Measurements from ENCODE around the gene MADD.

DNA sequence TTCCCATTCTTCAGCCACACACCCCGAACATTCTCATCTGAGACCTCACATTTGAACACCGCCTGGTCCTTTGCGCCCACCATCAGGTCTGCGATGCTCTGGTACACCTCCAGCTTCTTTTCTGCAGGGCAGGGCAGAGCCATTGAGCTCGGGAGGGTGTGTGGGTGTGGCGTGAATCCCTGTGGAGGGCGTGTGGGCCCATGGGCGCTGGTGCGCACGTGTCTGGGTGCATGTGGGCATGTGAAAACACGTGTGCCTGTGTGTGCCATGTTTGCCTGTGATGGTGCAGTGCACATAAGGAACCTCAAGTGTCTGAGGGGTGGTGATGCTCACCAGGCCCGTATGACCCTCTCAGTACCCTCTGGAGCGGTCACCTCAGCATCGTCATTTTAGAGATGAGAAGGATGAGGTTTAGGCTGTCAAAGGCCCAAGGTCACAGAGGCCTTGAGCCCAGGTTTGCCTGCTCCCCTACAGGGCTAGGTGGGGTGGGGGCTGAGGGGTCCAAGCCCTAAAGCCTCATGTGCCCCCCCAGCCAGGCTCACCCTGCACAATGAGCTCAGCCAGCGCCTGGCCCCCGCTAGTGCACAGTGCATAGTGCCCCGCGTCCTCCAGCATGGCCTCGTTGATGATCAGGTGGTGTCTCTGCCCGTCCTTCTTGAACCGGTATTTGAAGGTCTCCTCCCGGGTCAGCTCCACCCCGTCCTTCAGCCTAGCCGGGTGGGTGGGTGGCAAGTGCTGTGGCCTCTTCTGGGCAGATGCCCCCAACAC is 72.3 kb downstream of the MADD start:
- TF ChIP-seq, protein P1, sequence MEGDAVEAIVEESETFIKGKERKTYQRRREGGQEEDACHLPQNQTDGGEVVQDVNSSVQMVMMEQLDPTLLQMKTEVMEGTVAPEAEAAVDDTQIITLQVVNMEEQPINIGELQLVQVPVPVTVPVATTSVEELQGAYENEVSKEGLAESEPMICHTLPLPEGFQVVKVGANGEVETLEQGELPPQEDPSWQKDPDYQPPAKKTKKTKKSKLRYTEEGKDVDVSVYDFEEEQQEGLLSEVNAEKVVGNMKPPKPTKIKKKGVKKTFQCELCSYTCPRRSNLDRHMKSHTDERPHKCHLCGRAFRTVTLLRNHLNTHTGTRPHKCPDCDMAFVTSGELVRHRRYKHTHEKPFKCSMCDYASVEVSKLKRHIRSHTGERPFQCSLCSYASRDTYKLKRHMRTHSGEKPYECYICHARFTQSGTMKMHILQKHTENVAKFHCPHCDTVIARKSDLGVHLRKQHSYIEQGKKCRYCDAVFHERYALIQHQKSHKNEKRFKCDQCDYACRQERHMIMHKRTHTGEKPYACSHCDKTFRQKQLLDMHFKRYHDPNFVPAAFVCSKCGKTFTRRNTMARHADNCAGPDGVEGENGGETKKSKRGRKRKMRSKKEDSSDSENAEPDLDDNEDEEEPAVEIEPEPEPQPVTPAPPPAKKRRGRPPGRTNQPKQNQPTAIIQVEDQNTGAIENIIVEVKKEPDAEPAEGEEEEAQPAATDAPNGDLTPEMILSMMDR (IDR thresholded peaks at IDR 0.05) = no peak
- TF ChIP-seq POLR2A (IDR thresholded peaks at IDR 0.05) = peak in 1 of 2 donors; percentile 8

All from heart left ventricle (tissue), 13 donors.